Left ventricle myocardium superior (tissue), 1 donor: ENCODE results near the gene GNAQ. TPM values are rescaled to one million over a fixed set of nuclear protein-coding genes. Genes with fewer than 3 reads are reported as not detected.

Experiments used
- ATAC-seq: fragments of 200-7000 bp; cut with Tn5 transposase; one replicate; pipeline ENCODE4 v1.9.1; 2020; ENCODE audit warnings: mild to moderate bottlenecking, moderate library complexity
- DNase-seq: peaks from one replicate; pipeline ENCODE4 v3.0.0-alpha.2; 2020
- intact Hi-C: fragments of 100-400 bp; cut with micrococcal nuclease; formaldehyde crosslinking; loops from one replicate; pipeline ENCODE4 v1.11.0; 2022
- total RNA-seq: library from RNA; stranded (reverse); fragmentation: NEBNext Ultra II Directional; extraction: Animal tissue kit (Norgen Biotek cat#: 25700); gene quantifications from one replicate; pipeline ENCODE4 v1.2.1, GENCODE V29; 2021
- donor health status: DM: no; HTN: yes; CAD: no; lungs with severe emphysema.

The GNAQ gene
- total RNA-seq, 1 donor from 2014 or later, result 13.7 TPM

- no peak for DNase-seq
- intact Hi-C loops, result no loop called here
- ATAC-seq, result no peak
These were observed 22.4 kb downstream of the GNAQ start for GRCh38 chr9:78009186-78009585.

- intact Hi-C loops, result no loop called here
- DNase-seq (no peak), ATAC-seq (peak; percentile 43)
These were observed 24.9 kb downstream of the GNAQ start for GRCh38 chr9:78006734-78007133.

- DNase-seq (no peak), ATAC-seq (no peak)
- intact Hi-C loops, result no loop called here
These were observed 26.2 kb downstream of the GNAQ start for GRCh38 chr9:78005231-78006002.

GRCh38 chr9:78004478-78005229 lies 27.0 kb downstream of the GNAQ start:
- ATAC-seq, result no peak
- intact Hi-C loops, result no loop called here
- DNase-seq, result no peak

- intact Hi-C loops, result no loop called here
- ATAC-seq (no peak), DNase-seq (no peak)
These were observed 27.9 kb downstream of the GNAQ start for GRCh38 chr9:78003730-78004129.

GRCh38 chr9:78001946-78002731 lies 29.5 kb downstream of the GNAQ start:
- DNase-seq (no peak), ATAC-seq (no peak)
- intact Hi-C loops, result no loop called here

GRCh38 chr9:78000221-78000620 lies 31.4 kb downstream of the GNAQ start:
- intact Hi-C loops, result no loop called here
- ATAC-seq, result no peak
- DNase-seq, result no peak

- ATAC-seq, result no peak
- intact Hi-C loops, result no loop called here
- no peak for DNase-seq
These were observed 32.4 kb downstream of the GNAQ start for GRCh38 chr9:77999231-77999631.

- ATAC-seq (peak; percentile 68), DNase-seq (peak; percentile 60)
- intact Hi-C loops, result no loop called here
These were observed 33.9 kb downstream of the GNAQ start for GRCh38 chr9:77997611-77998284.

- intact Hi-C loops, result no loop called here
- no peak for ATAC-seq
- DNase-seq, result no peak
These were observed 34.9 kb downstream of the GNAQ start for GRCh38 chr9:77996696-77997095.

- no peak for DNase-seq
- ATAC-seq, result no peak
- intact Hi-C loops, result no loop called here
These were observed 40.4 kb downstream of the GNAQ start for GRCh38 chr9:77991191-77991590.

- intact Hi-C loops, result no loop called here
- no peak for ATAC-seq
- no peak for DNase-seq
These were observed 41.7 kb downstream of the GNAQ start for GRCh38 chr9:77989909-77990308.

GRCh38 chr9:77989458-77989857 lies 42.2 kb downstream of the GNAQ start:
- intact Hi-C loops, result no loop called here

GRCh38 chr9:77988630-77989029 lies 43.0 kb downstream of the GNAQ start:
- ATAC-seq (no peak), DNase-seq (no peak)
- intact Hi-C loops, result no loop called here

More at GRCh38 chr9:77989458-77989857, 42.2 kb downstream of the GNAQ start:
- no peak for ATAC-seq
- DNase-seq, result no peak

GRCh38 chr9:77987880-77988525 lies 43.6 kb downstream of the GNAQ start:
- intact Hi-C loops, result no loop called here
- ATAC-seq (no peak), DNase-seq (no peak)

GRCh38 chr9:77987081-77987656 lies 44.4 kb downstream of the GNAQ start:
- DNase-seq (no peak), ATAC-seq (no peak)
- intact Hi-C loops, result no loop called here

- DNase-seq (no peak), ATAC-seq (no peak)
- intact Hi-C loops, result no loop called here
These were observed 45.6 kb downstream of the GNAQ start for GRCh38 chr9:77985996-77986395.

- ATAC-seq, result no peak
- DNase-seq, result no peak
- intact Hi-C loops, result no loop called here
These were observed 48.3 kb downstream of the GNAQ start for GRCh38 chr9:77983320-77983662.
